WTC11 (cell line): ENCODE measurements around the gene FKBP4. TPM values are rescaled to one million over a fixed set of nuclear protein-coding genes. Genes with fewer than 3 reads are reported as not detected.

Experiments used
- ATAC-seq: fragments of 200-7000 bp; cut with Tn5 transposase; 2 replicates; pipeline ENCODE4 v1.10.0; 2021; ENCODE audit warnings: mild to moderate bottlenecking, moderate library complexity
- CTCF ChIA-PET: fragments of 300-600 bp; sonication (Branson Sonifier 250); formaldehyde crosslinking; loops from one replicate; lab custom pipeline; 2021; ENCODE audit warnings: antibody characterized with exemption; lab: Charles Lee
- POLR2A ChIA-PET: fragments of 350-600 bp; sonication (Branson Sonifier 250); formaldehyde crosslinking; loops from one replicate; lab custom pipeline; 2021; ENCODE audit warnings: antibody characterized with exemption; lab: Charles Lee
- DNase-seq: peaks from one replicate; pipeline ENCODE4 v3.0.0; 2021; ENCODE audit warnings: low spot score
- H3K27ac Mint-ChIP-seq: 2 replicates; pipeline ENCODE4 v1.8.0; 2021; ENCODE audit warnings: mixed read lengths
- H3K27me3 Mint-ChIP-seq: 2 replicates; pipeline ENCODE4 v1.8.0; 2021; ENCODE audit warnings: low read depth, mild to moderate bottlenecking, moderate library complexity, mixed read lengths
- H3K36me3 Mint-ChIP-seq: 2 replicates; pipeline ENCODE4 v1.8.0; 2021; ENCODE audit warnings: mixed read lengths
- H3K4me1 Mint-ChIP-seq: 2 replicates; pipeline ENCODE4 v1.8.0; 2022; ENCODE audit warnings: mixed read lengths
- H3K4me3 Mint-ChIP-seq: 2 replicates; pipeline ENCODE4 v1.8.0; 2021; ENCODE audit warnings: mild to moderate bottlenecking, moderate library complexity, mixed read lengths
- H3K9me3 Mint-ChIP-seq: 2 replicates; pipeline ENCODE4 v1.8.0; 2021; ENCODE audit warnings: mixed read lengths
- ARID4B ChIP-seq: sonication (generic); formaldehyde crosslinking; IDR thresholded peaks from 2 replicates; pipeline ENCODE4 v1.8.0; 2023; ENCODE audit warnings: missing genetic modification reagents, mild to moderate bottlenecking, borderline replicate concordance
- ATF1 ChIP-seq: sonication (generic); formaldehyde crosslinking; IDR thresholded peaks from 2 replicates; pipeline ENCODE4 v1.8.1; 2023; ENCODE audit warnings: mild to moderate bottlenecking, moderate library complexity, missing genetic modification reagents
- EMX1 ChIP-seq: fragments of 250-450 bp; sonication (Bioruptor Pico); IDR thresholded peaks from 2 replicates; pipeline ENCODE4 v1.8.0; 2021; ENCODE audit warnings: mild to moderate bottlenecking
- ESRRA ChIP-seq: sonication (generic); formaldehyde crosslinking; IDR thresholded peaks from 2 replicates; pipeline ENCODE4 v1.8.1; 2022; ENCODE audit warnings: mild to moderate bottlenecking, missing genetic modification reagents, borderline replicate concordance
- FOXP1 ChIP-seq: sonication (generic); formaldehyde crosslinking; IDR thresholded peaks from 2 replicates; pipeline ENCODE4 v1.8.0; 2022; ENCODE audit warnings: missing genetic modification reagents, mild to moderate bottlenecking, moderate library complexity, borderline replicate concordance
- GABPB1 ChIP-seq: sonication (generic); formaldehyde crosslinking; IDR thresholded peaks from 2 replicates; pipeline ENCODE4 v1.8.1; 2023; ENCODE audit warnings: mild to moderate bottlenecking, missing genetic modification reagents
- GTF2I ChIP-seq: fragments of 250-450 bp; sonication (Bioruptor Pico); conservative IDR thresholded peaks from 2 replicates; pipeline ENCODE4 v1.4.0; 2021; ENCODE audit warnings: mild to moderate bottlenecking
- IRF1 ChIP-seq: sonication (generic); formaldehyde crosslinking; IDR thresholded peaks from 2 replicates; pipeline ENCODE4 v1.8.0; 2023; ENCODE audit warnings: missing genetic modification reagents
- MYBL2 ChIP-seq: sonication (generic); formaldehyde crosslinking; IDR thresholded peaks from 2 replicates; pipeline ENCODE4 v1.8.1; 2023; ENCODE audit warnings: mild to moderate bottlenecking, moderate library complexity, missing genetic modification reagents
- NFYB ChIP-seq: sonication (generic); formaldehyde crosslinking; conservative IDR thresholded peaks from 2 replicates; pipeline ENCODE4 v1.8.0; 2022; ENCODE audit warnings: low read depth, missing genetic modification reagents
- RELA ChIP-seq: sonication (generic); formaldehyde crosslinking; IDR thresholded peaks from 2 replicates; pipeline ENCODE4 v1.8.1; 2022; ENCODE audit warnings: missing genetic modification reagents, mild to moderate bottlenecking, borderline replicate concordance
- ZNF263 ChIP-seq: sonication (generic); formaldehyde crosslinking; IDR thresholded peaks from 2 replicates; pipeline ENCODE4 v1.8.1; 2022; ENCODE audit warnings: low read depth, mild to moderate bottlenecking, moderate library complexity, missing genetic modification reagents
- ZNF281 ChIP-seq: sonication (generic); formaldehyde crosslinking; IDR thresholded peaks from 2 replicates; pipeline ENCODE4 v1.8.0; 2023; ENCODE audit warnings: mild to moderate bottlenecking, missing genetic modification reagents
- ZNF317 ChIP-seq: sonication (generic); formaldehyde crosslinking; IDR thresholded peaks from 2 replicates; pipeline ENCODE4 v1.8.1; 2023; ENCODE audit warnings: low read depth, mild to moderate bottlenecking, moderate library complexity, missing genetic modification reagents, borderline replicate concordance
- total RNA-seq: library from RNA; stranded (reverse); gene quantifications from 3 replicates; pipeline ENCODE4 v1.2.3, GENCODE V29; 2021
- TF ChIP-seq, protein P1 (sequence below): sonication (generic); formaldehyde crosslinking; IDR thresholded peaks from 2 replicates; pipeline ENCODE4 v1.8.0; 2022; ENCODE audit warnings: mild to moderate bottlenecking, missing genetic modification reagents

The FKBP4 gene
- total RNA-seq, 1 experiment from 2014 or later = 257 TPM

DNA sequence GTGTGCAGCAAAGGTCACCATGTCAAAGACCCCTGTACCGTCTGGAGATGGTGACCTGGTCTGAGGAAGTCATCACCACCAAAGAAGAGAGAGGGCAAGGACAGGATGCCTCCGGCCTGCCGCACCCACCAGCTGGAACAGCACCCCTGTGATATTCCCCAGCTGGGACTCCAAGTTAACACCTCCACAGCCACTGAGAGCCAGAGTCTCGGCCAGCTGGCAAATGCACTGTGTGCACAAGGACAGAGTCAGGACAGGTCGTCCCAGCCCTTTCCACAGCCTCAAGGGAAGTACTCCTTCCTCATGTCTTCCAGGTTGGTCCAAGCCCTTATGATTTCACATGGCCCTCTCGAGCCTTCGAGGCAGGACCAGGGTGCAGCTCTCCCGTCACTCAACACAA lies 19.3 kb upstream of the FKBP4 start:
- TF ChIP-seq ESRRA (CRISPR knock-in tag) = no peak
- TF ChIP-seq RELA (CRISPR knock-in tag) = no peak
- TF ChIP-seq ARID4B (CRISPR knock-in tag) = no peak
- no peak for TF ChIP-seq IRF1
- TF ChIP-seq GABPB1 = no peak
- TF ChIP-seq, protein P1, sequence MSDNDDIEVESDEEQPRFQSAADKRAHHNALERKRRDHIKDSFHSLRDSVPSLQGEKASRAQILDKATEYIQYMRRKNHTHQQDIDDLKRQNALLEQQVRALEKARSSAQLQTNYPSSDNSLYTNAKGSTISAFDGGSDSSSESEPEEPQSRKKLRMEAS = no peak
- TF ChIP-seq ZNF317 (CRISPR knock-in tag) = no peak
- no peak for TF ChIP-seq ZNF263 (CRISPR knock-in tag)
- no peak for TF ChIP-seq ZNF281
- TF ChIP-seq FOXP1 (CRISPR knock-in tag) = no peak
- no peak for TF ChIP-seq EMX1 (CRISPR knock-in tag)
- TF ChIP-seq NFYB (CRISPR knock-in tag) = no peak
- no peak for TF ChIP-seq ATF1 (CRISPR knock-in tag)
- ATAC-seq = no peak
- H3K4me3 Mint-ChIP-seq = no peak overlapping the region
- POLR2A ChIA-PET = no interaction called here
- no peak overlapping the region for H3K27ac Mint-ChIP-seq
- peaks cover 2% of the 10 kb centered on the region; the same call in 1 of the 2 replicates for H3K36me3 Mint-ChIP-seq
- H3K9me3 Mint-ChIP-seq = peaks cover 3% of the 10 kb centered on the region
- no peak for DNase-seq
- peaks cover 39% of the 10 kb centered on the region for H3K4me1 Mint-ChIP-seq
- CTCF ChIA-PET = no interaction called here
- H3K27me3 Mint-ChIP-seq = peaks cover 2% of the 10 kb centered on the region; the same call in 1 of the 2 replicates

DNA sequence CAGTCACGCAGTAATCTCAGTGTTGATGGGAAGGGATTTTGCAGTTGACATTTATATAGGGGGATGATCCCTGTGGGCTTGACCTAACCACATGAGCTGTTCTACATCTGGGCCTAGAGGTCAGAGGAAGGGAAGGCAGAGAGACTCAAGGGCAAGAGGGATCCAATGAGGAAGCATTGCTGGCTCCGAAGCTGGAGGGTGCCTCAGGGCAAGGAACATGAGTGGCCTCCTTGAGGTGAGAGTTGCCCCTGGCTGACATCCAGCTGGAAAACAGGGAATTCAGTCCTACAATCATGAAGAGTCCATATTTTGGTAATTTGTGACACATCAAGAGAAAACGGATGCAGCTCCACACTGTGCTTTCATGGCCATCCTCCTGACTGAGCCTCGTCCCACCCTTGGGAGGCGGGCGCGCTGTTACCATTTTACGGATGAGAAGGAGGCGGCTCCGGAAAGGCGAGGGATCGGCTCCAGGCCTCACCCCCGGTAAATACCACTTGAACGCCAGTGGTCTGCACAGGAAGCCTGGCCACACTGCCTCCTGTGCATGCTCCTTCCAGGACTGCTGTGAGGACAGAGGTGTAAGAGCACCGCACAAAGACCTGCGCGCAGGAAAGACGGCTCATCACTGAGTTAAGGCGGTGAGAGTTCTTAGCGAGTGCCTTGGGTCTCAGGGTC lies 18.5 kb upstream of the FKBP4 start:
- no peak overlapping the region for H3K4me3 Mint-ChIP-seq
- CTCF ChIA-PET = interaction anchor here (0.8 to 2.9 kb wide), 2 partner anchors 15 to 85 kb away, joined by 3 to 8 read pairs; no protein-coding TSS in a partner anchor
- DNase-seq = no peak
- no peak overlapping the region; the same call in 1 of the 2 replicates for H3K27ac Mint-ChIP-seq
- no peaks in the 10 kb centered on the region for H3K27me3 Mint-ChIP-seq
- no peaks in the 10 kb centered on the region for H3K36me3 Mint-ChIP-seq
- POLR2A ChIA-PET = no interaction called here
- no peak for ATAC-seq
- H3K9me3 Mint-ChIP-seq = no peaks in the 10 kb centered on the region
- TF ChIP-seq GTF2I (CRISPR knock-in tag) (no peak), ARID4B (CRISPR knock-in tag) (no peak), MYBL2 (CRISPR knock-in tag) (no peak)
- peaks cover 39% of the 10 kb centered on the region for H3K4me1 Mint-ChIP-seq
